ENCODE measurements around the gene RPA1.

The RPA1 gene

DNA sequence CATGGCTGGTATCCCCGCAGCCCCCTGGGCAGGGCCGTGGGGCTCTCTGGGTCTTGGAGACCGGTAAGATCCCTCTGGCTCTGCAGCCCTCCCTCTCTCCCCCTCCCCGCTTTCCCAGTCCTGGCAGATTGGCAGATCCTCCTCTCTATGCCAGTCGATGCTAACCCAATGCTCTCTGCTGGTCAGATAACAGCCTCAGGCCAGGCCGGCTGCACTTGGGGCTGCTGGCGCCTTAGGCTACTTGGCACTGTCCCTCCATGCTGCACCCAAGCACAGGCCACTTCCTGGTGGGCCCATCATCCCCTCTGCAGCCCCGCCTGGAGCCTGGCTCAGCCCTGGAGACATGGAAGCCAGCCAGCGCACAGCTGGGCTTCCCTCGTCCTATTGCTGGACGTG, 113.6 kb downstream of the RPA1 start:
- H3K9me3 ChIP-seq (ENCODE audit: insufficient read depth, low read length), result no peaks in the 10 kb centered on the region
- H3K36me3 ChIP-seq (ENCODE audit: low read length), result no peaks in the 10 kb centered on the region
- no peak for TF ChIP-seq EZH2phosphoT487 (conservative IDR thresholded peaks at IDR 0.05; ENCODE audit: low read length)
- TF ChIP-seq, protein P1, sequence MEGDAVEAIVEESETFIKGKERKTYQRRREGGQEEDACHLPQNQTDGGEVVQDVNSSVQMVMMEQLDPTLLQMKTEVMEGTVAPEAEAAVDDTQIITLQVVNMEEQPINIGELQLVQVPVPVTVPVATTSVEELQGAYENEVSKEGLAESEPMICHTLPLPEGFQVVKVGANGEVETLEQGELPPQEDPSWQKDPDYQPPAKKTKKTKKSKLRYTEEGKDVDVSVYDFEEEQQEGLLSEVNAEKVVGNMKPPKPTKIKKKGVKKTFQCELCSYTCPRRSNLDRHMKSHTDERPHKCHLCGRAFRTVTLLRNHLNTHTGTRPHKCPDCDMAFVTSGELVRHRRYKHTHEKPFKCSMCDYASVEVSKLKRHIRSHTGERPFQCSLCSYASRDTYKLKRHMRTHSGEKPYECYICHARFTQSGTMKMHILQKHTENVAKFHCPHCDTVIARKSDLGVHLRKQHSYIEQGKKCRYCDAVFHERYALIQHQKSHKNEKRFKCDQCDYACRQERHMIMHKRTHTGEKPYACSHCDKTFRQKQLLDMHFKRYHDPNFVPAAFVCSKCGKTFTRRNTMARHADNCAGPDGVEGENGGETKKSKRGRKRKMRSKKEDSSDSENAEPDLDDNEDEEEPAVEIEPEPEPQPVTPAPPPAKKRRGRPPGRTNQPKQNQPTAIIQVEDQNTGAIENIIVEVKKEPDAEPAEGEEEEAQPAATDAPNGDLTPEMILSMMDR (IDR thresholded peaks at IDR 0.05; ENCODE audit: insufficient read depth, low read length, poor library complexity, severe bottlenecking), result no peak
- no peak overlapping the region for H3K9ac ChIP-seq (ENCODE audit: low read length)
- no peak overlapping the region for H3K27ac ChIP-seq (ENCODE audit: low read depth, low read length)
- H3K4me2 ChIP-seq (ENCODE audit: low read depth, low read length, poor library complexity, severe bottlenecking), result no peak overlapping the region
- no peak overlapping the region for H3K4me3 ChIP-seq (ENCODE audit: insufficient read depth, low read length, poor library complexity, severe bottlenecking)
- no peaks in the 10 kb centered on the region for H3K27me3 ChIP-seq (ENCODE audit: low read length)
- no peaks in the 10 kb centered on the region for H3K9me2 ChIP-seq (replicated peaks; ENCODE audit: insufficient read depth, low read length)
- no peak overlapping the region for H2AFZ ChIP-seq (ENCODE audit: low read depth, low read length, severe bottlenecking)
- no peaks in the 10 kb centered on the region for H3K79me2 ChIP-seq (ENCODE audit: insufficient read depth, low read length)
- H4K20me1 ChIP-seq (ENCODE audit: low read depth, low read length), result no peaks in the 10 kb centered on the region
- H3F3A ChIP-seq (ENCODE audit: insufficient read depth), result no peaks in the 10 kb centered on the region

DNA sequence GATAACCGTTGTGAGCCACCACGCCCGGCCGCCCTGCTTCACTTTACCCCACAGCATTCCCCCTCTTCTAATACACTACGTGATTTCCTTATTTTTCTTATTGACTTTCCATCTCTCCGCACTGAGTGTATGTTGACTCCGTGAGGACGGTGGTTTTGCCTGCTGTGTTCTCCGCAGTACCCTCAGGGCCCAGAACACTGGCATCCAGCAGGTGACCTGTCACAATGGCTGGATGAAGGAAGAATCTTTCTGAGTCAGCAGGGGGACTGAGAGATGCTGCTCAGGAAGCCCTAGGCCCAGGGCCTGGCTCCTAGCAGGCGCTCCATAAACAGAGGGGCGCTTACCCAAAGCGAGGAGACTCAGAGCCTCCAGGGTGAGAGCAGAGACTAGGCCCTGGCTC, 115.8 kb downstream of the RPA1 start:
- Histone ChIP-seq H3K9me2 (replicated peaks; ENCODE audit: insufficient read depth, low read length) (no peaks in the 10 kb centered on the region), H3K79me2 (ENCODE audit: insufficient read depth, low read length) (no peaks in the 10 kb centered on the region), H3K9me3 (ENCODE audit: insufficient read depth, low read length) (no peaks in the 10 kb centered on the region), H2AFZ (ENCODE audit: low read depth, low read length, severe bottlenecking) (no peak overlapping the region), H3K9ac (ENCODE audit: low read length) (no peak overlapping the region), H4K20me1 (ENCODE audit: low read depth, low read length) (no peaks in the 10 kb centered on the region), H3K27ac (ENCODE audit: low read depth, low read length) (no peak overlapping the region), H3F3A (ENCODE audit: insufficient read depth) (no peaks in the 10 kb centered on the region), H3K4me2 (ENCODE audit: low read depth, low read length, poor library complexity, severe bottlenecking) (no peak overlapping the region), H3K27me3 (ENCODE audit: low read length) (no peaks in the 10 kb centered on the region), H3K36me3 (ENCODE audit: low read length) (no peaks in the 10 kb centered on the region), H3K4me3 (ENCODE audit: insufficient read depth, low read length, poor library complexity, severe bottlenecking) (no peak overlapping the region)
- no peak for TF ChIP-seq EZH2phosphoT487 (conservative IDR thresholded peaks at IDR 0.05; ENCODE audit: low read length)
- TF ChIP-seq, protein P1 (IDR thresholded peaks at IDR 0.05; ENCODE audit: insufficient read depth, low read length, poor library complexity, severe bottlenecking), result no peak

DNA sequence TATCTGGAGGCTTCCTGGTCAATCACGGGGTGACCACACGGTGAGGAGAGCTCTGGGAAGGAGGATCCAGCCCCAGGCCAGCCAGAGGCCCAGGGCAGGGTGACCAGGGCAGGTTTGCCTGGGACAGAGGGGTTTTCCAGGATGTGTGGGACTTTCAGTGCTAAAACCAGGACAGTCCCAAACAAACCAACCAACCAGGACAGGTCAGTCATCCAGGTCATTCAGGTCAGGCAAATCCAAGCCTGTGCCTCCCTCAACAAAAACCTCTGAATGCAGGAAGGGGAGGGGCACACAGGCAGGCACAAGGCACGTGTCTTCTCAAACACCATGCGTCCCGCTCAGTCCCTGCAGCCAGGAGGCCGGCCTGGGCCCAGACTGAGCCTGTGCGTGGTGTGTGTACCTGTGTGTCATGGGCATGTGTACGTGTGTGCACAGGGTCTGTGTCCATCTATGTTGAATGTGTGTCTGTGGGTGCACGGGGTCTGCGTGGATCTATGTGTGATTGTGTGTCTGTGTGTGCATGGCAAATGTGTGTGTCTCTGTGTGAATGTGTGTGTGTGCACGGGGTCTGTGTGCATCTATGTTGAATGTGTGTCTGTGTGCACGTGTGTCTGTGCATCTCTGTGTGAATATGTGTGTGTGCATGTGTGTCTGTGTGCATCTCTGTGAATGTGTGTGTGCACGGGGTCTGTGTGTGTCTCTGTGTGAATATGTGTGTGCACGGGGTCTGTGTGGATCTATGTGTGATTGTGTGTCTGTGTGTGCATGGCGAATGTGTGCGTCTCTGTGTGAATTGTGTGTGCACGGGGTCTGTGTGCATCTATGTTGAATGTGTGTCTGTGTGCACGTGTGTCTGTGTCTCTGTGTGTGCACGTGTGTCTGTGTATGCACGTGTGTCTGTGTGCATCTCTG, 116.5 kb downstream of the RPA1 start:
- Histone ChIP-seq H3K4me3 (ENCODE audit: insufficient read depth, low read length, poor library complexity, severe bottlenecking) (no peak overlapping the region), H3K27me3 (ENCODE audit: low read length) (no peaks in the 10 kb centered on the region), H3K9ac (ENCODE audit: low read length) (no peak overlapping the region), H3K9me2 (replicated peaks; ENCODE audit: insufficient read depth, low read length) (no peaks in the 10 kb centered on the region), H3K79me2 (ENCODE audit: insufficient read depth, low read length) (no peaks in the 10 kb centered on the region), H3K36me3 (ENCODE audit: low read length) (no peaks in the 10 kb centered on the region), H3K27ac (ENCODE audit: low read depth, low read length) (no peak overlapping the region), H3F3A (ENCODE audit: insufficient read depth) (no peaks in the 10 kb centered on the region), H3K4me2 (ENCODE audit: low read depth, low read length, poor library complexity, severe bottlenecking) (no peak overlapping the region), H3K9me3 (ENCODE audit: insufficient read depth, low read length) (no peaks in the 10 kb centered on the region), H4K20me1 (ENCODE audit: low read depth, low read length) (no peaks in the 10 kb centered on the region), H2AFZ (ENCODE audit: low read depth, low read length, severe bottlenecking) (no peak overlapping the region)
- TF ChIP-seq EZH2phosphoT487 (conservative IDR thresholded peaks at IDR 0.05; ENCODE audit: low read length), result no peak
- TF ChIP-seq, protein P1 (IDR thresholded peaks at IDR 0.05; ENCODE audit: insufficient read depth, low read length, poor library complexity, severe bottlenecking), result no peak

Data from SU-DHL-6 (cell line).